PFSK-1 (cell line): ENCODE data around the gene OTOP2.

ENCODE experiments used
- POLR2AphosphoS5 ChIP-seq: IDR thresholded peaks from 2 replicates; pipeline ENCODE4 v1.6.1; 2012; ENCODE audit warnings: low read depth, mild to moderate bottlenecking, control low read depth, low read length, moderate library complexity
- SIN3A ChIP-seq: IDR thresholded peaks from 2 replicates; pipeline ENCODE4 v1.6.1; 2012; ENCODE audit warnings: mild to moderate bottlenecking, low read length, moderate library complexity, borderline replicate concordance; ENCODE audit not compliant: insufficient read depth

- no peak for TF ChIP-seq POLR2AphosphoS5
- TF ChIP-seq SIN3A, result no peak
These were observed 4.4 kb upstream of the OTOP2 start for GRCh38 chr17:74919440-74920305.
